ENCODE measurements around the gene SATB2. TPM values are rescaled to one million over a fixed set of nuclear protein-coding genes. Genes with fewer than 3 reads are reported as not detected.

Gene SATB2
- total RNA-seq, 2 donors from 2014 or later, result 5.2 to 11.8 TPM

DNA sequence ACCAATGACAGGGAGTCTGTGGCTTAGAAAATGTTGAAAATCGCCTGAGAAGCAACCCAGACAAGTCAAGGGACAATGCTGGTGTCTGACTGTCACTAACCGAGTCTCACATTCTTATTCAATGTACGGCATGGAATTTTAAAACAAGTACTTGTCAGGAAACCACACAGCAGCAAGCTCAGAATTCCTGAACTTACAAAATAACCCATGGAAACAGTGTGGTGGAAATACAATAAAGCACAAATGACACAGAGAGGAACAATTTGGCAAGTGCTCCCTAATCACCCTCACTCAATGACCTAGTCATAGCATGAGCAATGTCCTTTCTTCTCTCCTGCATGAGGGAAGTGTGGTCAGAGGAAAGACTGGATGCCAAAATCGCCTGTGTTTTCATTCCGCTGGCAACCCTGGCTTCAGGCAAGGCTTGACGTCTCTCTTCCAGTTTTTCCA is 154.0 kb downstream of the SATB2 start:
- H3K4me3 ChIP-seq, result no peak overlapping the region
- H3K36me3 ChIP-seq, result no peaks in the 10 kb centered on the region
- no peaks in the 10 kb centered on the region for H3K9me3 ChIP-seq
- H3K4me1 ChIP-seq (replicated peaks), result no peaks in the 10 kb centered on the region
- TF ChIP-seq POLR2A (IDR thresholded peaks at IDR 0.05) (no peak), CTCF (IDR thresholded peaks at IDR 0.05) (no peak), POLR2AphosphoS5 (IDR thresholded peaks at IDR 0.05) (no peak)
- no peak overlapping the region for H3K27ac ChIP-seq
- 91% methylated on average over 6 of the region's 6 CpGs for WGBS
- intact Hi-C loops (cut with DNase I), result no loop called here
- DNase-seq (ENCODE audit: low spot score), result no peak
- H3K27me3 ChIP-seq (replicated peaks; ENCODE audit: insufficient read depth), result no peaks in the 10 kb centered on the region

DNA sequence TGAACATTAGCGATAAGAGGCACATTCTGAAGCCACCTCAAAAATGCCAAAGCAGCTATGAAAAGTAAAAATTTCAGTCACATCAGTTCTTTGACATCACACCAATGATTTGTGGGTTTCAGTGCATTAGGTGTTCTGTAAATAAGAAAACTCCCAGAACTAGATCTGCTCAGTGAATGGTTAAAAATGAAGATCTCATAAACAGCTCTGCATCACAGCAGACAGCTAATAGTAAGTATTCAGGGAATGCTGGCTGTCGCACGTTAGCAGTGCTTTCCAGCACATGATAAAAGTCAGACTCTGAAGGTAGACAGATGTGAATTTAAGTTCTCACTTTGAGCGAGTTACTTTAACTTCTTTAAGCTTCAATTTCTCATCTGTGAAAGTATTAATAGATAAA is 154.9 kb downstream of the SATB2 start:
- no peaks in the 10 kb centered on the region for H3K36me3 ChIP-seq
- no peak overlapping the region for H3K4me3 ChIP-seq
- H3K27me3 ChIP-seq (replicated peaks; ENCODE audit: insufficient read depth), result no peaks in the 10 kb centered on the region
- no peaks in the 10 kb centered on the region for H3K9me3 ChIP-seq
- H3K4me1 ChIP-seq (replicated peaks), result no peaks in the 10 kb centered on the region
- no peak for DNase-seq (ENCODE audit: low spot score)
- WGBS, result 63% methylated on average over 4 of the region's 4 CpGs
- intact Hi-C loops (cut with DNase I), result no loop called here
- no peak for TF ChIP-seq POLR2A (IDR thresholded peaks at IDR 0.05)
- TF ChIP-seq POLR2AphosphoS5 (IDR thresholded peaks at IDR 0.05), result no peak
- no peak for TF ChIP-seq CTCF (IDR thresholded peaks at IDR 0.05)
- H3K27ac ChIP-seq, result no peak overlapping the region

DNA sequence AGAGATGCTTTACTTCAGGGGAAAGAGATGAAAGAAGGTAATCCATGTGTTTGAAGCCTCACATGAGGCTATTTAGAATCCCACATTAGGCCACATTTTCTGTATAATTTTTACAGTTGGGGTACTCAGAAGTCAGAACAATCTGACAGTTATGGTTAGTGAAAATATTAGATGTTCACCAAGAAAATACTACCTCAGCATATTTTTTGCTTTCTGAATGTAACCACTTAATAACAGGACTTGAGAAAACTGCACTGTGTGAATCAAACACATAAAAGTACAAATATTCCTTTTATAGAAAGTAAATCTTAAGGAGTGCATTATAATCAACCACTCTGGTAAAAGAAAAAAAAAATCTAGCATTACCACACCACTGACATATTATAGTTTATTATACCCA is 169.3 kb downstream of the SATB2 start:
- H3K27ac ChIP-seq, result no peak overlapping the region
- DNase-seq (ENCODE audit: low spot score), result no peak

DNA sequence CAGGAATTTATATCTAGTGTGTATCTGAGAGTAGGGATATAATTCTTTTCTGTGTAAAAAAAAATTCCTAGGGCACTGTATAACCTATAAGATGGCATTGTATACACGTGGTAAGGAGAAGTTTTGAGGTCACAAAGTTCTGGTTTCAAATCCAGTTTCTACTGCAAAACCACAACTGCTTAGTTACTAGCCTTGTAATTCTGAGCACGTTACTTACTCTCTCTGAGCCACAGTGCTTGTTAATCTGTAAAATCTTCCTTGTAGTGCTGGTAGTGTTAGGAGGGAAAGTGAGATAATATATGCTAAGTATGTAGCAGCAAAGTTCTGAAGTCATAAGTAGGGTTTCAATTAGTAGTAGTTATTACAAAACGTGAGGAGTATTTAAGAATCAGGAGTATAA is 175.4 kb downstream of the SATB2 start:
- intact Hi-C loops (cut with DNase I), result no loop called here
- H3K4me1 ChIP-seq (replicated peaks), result no peaks in the 10 kb centered on the region

More for the DNA sequence above, 169.3 kb downstream of the SATB2 start:
- Histone ChIP-seq H3K4me3 (no peak overlapping the region), H3K27me3 (replicated peaks; ENCODE audit: insufficient read depth) (no peaks in the 10 kb centered on the region), H3K36me3 (no peaks in the 10 kb centered on the region), H3K9me3 (no peaks in the 10 kb centered on the region), H3K4me1 (replicated peaks) (no peaks in the 10 kb centered on the region)
- intact Hi-C loops (cut with DNase I), result no loop called here
- TF ChIP-seq POLR2A (IDR thresholded peaks at IDR 0.05), result no peak

DNA sequence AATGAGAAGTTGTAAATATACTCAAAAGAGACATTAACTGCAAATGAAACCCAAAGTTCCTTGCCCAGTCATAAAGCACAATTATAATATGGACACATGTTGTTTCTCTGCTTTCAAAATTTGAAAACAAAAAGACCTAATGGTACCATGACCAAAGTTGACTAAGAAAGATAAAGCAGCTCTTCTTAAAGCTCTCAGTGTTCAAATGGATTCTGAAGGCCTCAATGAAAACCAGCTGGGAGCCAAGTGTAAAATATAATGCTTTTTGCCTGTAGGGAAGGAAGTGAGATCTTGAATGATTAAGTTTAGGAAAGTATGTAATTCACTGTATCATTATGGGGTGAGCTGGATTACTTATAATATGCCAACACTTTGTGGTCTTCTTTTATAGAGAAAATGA is 178.6 kb downstream of the SATB2 start:
- H3K27me3 ChIP-seq (replicated peaks; ENCODE audit: insufficient read depth), result no peaks in the 10 kb centered on the region
- intact Hi-C loops (cut with DNase I), result no loop called here
- no peak for DNase-seq (ENCODE audit: low spot score)

More for the DNA sequence above, 175.4 kb downstream of the SATB2 start:
- Histone ChIP-seq H3K4me3 (no peak overlapping the region), H3K27ac (no peak overlapping the region), H3K9me3 (no peaks in the 10 kb centered on the region), H3K36me3 (no peaks in the 10 kb centered on the region), H3K27me3 (replicated peaks; ENCODE audit: insufficient read depth) (no peaks in the 10 kb centered on the region)
- TF ChIP-seq POLR2A (IDR thresholded peaks at IDR 0.05), result no peak
- TF ChIP-seq POLR2AphosphoS5 (IDR thresholded peaks at IDR 0.05), result no peak
- TF ChIP-seq CTCF (IDR thresholded peaks at IDR 0.05), result no peak
- DNase-seq (ENCODE audit: low spot score), result no peak
- 86% methylated on average over 3 of the region's 3 CpGs for WGBS

More for the DNA sequence above, 178.6 kb downstream of the SATB2 start:
- Histone ChIP-seq H3K36me3 (no peaks in the 10 kb centered on the region), H3K9me3 (no peaks in the 10 kb centered on the region), H3K4me1 (replicated peaks) (no peaks in the 10 kb centered on the region), H3K4me3 (no peak overlapping the region), H3K27ac (no peak overlapping the region)
- TF ChIP-seq POLR2A (IDR thresholded peaks at IDR 0.05), result no peak
- no peak for TF ChIP-seq CTCF (IDR thresholded peaks at IDR 0.05)

All from prostate gland (tissue), 2 donors.